Stimulated activated CD4-positive, alpha-beta T cell treated with anti-CD3 and anti-CD28 coated beads, Interleukin-4, amount 100 ng/mL, for 1 hour (primary cell): ENCODE measurements around the gene TSPAN12.
"Not testable (repeated sequence)": the region's sequence is repeated elsewhere in the genome, so short reads cannot be mapped to it uniquely, and the experiment has no call there.

ENCODE experiments used
- DNase-seq: peaks from one replicate; pipeline ENCODE4 v3.0.0-alpha.2; 2020

TSPAN12 gene

DNA sequence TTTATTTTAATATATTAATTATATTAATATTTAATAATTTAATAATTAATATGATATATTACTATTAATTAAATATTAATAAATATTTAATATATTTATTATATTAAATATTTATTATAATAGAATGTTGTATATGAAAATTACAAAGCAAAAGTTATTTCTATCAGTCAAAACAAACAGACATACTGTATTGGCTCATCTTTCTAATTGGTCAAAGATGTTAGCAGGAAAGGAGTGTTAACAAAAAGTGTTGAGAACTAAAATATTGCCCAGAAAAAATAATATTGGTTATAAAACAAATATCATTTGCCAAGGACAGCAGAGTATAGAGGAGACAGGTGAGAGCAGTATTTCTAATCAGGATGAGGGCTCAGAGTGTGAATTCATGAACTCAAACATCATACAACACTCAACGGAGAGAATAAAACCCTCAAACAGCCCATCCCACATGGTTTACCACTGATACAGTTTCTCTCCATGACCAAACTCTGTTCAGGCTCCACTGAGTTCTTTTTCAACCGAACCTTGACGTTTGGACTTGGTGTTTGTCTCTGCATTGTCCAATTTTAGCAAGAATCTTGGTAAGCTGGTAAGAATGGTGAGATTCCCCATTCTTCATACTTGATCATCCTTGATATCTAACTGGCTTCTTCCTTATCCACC is 58.0 kb downstream of the TSPAN12 start:
- no peak for DNase-seq

DNA sequence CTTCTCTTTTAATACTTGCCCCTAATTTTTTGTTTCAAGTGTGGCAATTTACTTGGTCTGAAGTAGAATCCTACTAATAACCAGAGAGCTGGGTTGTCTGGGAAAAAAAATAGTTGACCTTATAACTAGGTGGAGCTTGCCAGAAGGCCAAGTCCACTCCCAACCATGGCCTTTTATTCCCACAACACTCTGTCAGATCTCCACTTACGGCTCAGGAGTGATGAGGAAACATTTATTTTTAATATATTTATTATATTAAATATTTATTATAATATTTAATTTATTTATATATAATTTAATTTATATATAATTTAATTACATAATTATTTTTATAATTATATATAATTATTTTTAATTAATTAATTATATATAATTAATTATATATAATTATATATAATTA is 58.8 kb downstream of the TSPAN12 start:
- no peak for DNase-seq

GRCh38 chr7:120797026-120797645 is 60.8 kb downstream of the TSPAN12 start:
- DNase-seq = no peak

DNA sequence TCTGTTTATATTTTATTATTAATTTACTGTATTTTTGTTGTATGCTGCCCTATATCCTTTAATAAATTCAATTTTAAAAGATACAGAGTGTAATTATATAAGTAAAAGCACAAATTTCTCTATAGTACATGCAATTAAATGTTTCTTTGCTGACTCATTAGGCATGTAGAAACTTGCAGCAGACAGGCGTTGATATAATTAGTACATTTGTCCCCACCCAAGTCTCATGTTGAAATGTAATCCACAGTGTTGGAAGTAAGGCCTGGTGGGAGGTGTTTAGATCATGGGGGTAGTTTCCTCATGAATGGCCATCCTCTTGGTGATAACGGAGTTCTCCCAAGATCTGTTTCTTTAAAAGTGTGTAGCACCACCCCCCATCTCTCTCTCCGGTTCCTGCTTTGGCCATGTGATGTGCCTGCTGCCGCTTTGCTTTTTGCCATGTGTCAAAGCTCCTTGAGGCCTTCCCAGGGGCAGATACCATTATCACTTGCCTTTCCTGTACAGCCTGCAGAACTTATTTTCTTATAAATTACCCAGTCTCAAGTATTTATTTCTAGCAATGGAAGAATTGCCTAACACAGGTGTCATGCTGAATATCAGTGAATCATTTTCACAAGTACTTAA is 63.7 kb downstream of the TSPAN12 start:
- no peak for DNase-seq

DNA sequence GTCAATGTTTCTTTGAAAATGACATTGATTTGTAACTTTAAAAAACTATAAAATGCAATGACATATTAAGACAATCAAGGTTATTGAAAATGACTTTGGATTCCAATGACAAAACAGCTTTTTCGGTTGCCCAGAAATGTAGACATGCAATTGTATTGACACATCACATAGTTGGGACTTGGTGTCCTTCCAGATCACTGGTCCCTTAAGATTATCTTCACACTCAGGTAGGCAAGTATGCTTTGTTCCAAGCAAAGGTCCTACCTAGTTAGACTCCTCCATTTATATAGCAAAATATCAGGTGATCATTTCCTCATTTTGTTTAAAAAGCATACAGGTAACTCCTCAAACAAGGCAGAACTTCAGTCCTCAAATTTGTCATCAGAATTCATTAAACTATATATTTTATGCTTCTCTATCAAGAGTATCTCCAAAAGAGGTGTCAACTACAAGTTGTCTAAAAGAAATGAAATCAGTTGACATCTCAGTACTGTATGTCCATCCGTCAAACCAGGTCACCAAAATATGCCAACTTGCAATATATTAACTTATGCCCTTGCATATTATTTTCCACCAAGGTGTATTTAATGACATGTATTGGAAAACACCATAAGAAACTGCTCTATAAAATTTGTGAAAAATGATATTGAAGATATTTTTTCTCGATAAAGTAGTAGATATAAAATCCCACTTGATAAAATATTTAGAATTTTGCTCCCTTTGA is 64.6 kb downstream of the TSPAN12 start:
- DNase-seq = no peak

DNA sequence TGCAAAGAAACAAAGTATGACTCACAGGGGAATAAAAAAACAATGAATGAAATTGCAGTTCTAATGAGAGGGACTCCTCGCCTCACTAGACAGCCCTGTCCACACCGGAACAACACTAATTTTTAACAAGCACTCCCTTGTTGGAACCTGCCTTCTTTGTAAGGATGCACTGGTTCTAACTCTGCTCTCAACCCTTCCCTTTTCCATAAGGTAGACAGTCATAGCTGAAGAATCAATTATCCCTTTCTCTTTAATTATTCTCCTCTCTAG is 65.1 kb downstream of the TSPAN12 start:
- DNase-seq = no peak

DNA sequence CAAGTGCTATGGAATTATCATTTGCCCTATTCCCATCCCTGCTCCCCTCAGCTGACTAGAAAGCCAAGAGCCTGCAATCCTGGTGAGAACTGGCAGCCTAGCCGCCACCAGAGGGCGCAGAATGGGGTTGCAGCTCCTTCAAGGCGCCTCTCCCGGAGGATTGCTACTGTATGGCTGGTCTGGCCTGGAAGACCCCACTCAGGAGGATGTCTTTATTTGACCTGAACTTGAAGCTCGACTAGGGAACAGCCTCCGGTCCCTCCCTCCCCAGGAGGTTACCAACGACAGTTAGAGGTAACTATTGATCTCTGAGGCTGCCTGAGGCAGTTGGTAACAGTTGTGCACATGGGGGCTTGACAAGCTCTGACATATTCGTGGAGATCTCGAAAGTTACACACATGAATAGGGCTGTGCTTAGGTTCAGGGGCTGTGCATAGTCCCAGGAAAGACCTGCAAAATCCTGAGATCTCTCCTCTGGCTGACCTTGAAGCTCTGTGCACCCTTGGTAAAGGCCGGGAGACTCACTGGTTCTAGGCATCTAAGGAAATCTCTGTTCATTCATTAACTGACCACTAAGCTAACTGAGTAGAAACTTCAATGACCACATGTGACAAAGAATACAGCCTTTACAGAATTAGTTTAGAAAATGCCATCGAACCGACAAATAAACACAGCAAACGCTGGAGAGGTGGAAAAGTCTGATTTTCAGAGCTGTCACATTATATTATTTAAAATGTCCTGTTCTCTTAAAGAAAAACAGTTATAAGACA is 65.7 kb downstream of the TSPAN12 start:
- peak; percentile 69 for DNase-seq

DNA sequence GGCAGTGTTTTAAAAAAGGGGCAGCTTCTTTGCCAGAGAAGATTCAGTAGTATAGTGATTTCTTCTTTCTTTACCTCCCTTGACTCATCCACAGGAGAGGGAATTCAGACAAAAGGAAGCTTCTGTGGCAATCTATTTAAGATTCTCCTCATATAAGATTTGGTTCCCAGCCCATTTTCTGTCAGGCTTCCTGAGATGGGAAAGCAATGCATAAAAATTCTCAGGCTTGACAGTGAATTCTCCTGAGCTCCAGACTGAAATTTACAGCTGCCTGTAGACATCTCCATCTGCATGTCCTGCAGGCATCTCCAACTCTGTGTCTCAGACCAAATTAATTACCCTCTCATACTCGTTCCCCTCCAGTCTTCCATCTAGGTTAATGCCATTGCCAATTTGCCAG is 72.8 kb downstream of the TSPAN12 start:
- DNase-seq = no peak

DNA sequence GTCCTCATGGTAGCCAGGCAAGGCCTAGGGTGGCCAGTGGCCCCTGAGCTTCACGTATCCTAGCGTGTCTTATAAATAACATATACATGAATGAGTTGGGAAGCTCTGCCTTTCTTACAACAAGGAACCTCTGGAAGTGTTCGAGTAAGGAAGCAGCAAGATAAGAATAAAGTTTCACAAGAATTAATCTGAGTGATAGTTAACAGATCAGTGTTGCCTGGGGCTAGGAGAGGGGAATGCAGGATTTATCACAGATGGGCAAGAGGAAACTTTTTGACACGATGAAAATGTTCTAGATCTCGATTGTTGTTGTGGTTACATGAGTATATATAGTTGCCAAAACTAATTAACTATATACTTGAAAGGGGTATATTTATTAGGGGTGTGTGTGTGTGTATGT is 74.2 kb downstream of the TSPAN12 start:
- no peak for DNase-seq

DNA sequence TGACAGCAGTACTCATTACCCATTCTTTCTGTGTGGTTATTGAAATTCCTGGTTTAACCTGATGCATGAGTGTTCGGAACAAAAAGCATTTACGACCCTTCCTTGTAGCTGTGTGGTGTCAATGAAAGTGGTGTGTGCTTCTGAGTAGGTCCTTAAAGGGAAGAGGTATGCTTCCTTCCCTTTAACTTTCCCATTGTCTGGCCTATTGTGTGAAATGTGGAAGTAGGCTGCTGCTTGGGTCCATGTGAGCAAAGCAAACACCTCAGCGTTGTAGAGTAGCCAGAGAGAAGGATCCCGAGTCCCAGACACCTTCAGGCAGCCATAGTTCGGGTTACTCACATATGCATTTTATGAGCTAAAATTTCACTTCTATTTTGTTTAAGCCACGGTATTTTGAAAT is 74.7 kb downstream of the TSPAN12 start:
- DNase-seq = no peak

DNA sequence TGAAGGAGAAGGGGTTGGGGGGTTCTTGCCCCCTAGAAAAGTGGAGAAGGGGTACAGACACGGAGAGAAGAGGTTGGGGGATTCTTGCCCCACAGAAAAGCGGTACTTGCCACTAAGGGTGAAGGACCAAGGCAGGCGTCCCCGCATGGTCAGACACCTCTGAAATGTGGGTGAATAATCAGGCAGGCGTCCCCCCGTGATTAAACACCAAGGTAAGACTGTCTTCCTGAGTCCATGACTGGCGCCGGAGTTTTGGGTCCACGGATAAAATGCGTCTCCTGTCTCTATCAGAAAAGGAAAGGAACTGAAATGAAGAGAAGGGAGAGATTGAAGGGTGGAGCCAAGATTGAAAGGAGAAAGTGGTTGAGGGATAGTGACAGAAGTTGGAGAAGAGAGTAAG is 76.0 kb downstream of the TSPAN12 start:
- not testable (repeated sequence) for DNase-seq

GRCh38 chr7:120780938-120781337 is 77.0 kb downstream of the TSPAN12 start:
- DNase-seq = no peak

GRCh38 chr7:120780451-120780850 is 77.5 kb downstream of the TSPAN12 start:
- not testable (repeated sequence) for DNase-seq

DNA sequence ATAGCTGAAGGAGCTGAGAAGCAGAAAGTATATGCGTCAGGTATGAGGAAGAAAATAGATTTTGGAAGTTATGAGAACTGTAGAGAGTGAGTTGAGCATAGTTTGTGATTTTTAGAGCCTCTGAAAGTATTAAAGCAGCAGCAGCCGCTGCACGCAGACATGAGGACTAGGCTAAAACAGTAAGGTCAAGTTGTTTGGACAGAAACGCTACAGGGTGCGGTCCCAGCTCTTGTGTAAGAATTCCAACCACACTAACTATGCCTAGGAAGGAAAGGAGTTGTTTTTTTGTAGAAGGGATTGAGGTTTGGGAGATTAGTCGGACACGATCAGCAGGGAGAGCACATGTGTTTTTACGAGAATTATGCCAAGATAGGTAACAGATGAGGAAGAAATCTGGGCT is 78.9 kb downstream of the TSPAN12 start:
- DNase-seq = not testable (repeated sequence)

DNA sequence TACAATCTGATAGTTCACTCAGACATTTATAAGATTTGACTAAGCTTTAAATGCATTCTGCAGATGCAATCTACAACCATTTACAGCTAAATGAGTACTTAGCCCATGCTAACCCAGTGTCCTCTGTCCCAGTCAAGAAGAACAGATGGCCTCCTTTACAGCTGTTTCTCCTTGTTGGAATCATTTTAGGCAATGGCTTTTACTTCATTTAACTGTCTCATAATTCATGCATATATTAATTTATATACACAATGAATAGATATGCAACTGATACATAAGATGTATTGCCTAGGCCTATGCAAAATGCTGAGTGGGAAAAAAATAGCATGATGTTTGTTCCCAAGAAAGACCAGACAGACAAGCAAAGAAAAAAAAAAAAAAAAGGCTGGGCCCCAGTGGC is 82.2 kb downstream of the TSPAN12 start:
- no peak for DNase-seq

DNA sequence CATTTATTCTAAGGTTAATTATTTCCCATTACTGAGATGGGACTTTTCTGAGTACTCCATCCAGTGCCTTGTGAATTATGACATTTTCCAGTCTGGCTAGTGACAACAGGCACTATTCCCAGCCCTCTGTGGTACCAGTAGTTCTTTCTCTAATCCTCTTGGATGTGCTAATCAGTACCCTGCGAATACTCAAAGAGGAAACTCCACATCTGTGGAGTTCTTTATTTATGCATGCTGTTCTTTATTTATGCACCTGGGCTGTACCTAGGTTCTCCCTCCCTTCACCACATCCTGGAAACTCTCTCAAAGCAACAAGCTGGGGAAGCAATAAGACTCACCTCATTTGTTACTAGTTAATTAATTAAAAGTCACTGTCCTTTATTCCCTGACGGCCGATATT is 83.5 kb downstream of the TSPAN12 start:
- DNase-seq = no peak

GRCh38 chr7:120770206-120770605 is 87.7 kb downstream of the TSPAN12 start:
- no peak for DNase-seq

DNA sequence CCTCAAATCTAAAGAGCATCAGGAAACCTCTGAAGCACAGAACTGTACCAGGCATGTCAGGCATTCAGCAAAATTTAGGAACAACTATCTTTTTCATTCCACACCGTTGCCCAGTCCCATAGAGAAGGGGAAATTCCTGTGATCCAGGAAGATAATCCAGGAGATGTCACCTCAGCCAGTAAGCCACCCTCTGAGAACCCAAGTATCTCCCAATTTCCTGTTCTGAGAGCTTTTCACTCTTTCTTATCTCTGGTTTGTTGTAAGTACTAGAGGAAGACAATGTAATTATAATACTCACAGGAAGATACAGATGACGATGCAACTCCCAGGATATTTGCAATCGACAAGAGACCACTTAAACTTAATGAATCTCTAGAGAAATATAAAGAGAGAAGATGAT is 97.1 kb downstream of the TSPAN12 start:
- no peak for DNase-seq

DNA sequence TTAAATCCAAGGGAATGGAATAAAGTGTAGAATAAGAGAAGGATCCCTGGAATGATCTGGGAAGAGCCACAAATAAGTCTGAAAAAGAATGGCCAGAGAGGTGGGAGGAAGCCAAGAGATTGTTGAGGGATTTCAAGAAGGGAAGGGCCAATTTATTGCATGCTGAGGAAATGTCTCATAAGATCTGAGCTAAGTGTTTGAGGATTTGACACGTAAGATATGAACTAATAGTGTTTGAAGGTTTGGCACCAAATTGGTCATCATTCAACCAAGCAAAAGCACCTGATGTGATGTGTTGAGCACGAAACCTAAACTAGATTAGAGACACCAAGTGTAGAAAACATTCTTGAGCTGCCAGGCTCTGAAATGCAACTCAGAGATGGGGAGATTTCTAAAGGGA is 97.9 kb downstream of the TSPAN12 start:
- no peak for DNase-seq

GRCh38 chr7:120743128-120743527 is 114.8 kb downstream of the TSPAN12 start:
- DNase-seq = no peak

DNA sequence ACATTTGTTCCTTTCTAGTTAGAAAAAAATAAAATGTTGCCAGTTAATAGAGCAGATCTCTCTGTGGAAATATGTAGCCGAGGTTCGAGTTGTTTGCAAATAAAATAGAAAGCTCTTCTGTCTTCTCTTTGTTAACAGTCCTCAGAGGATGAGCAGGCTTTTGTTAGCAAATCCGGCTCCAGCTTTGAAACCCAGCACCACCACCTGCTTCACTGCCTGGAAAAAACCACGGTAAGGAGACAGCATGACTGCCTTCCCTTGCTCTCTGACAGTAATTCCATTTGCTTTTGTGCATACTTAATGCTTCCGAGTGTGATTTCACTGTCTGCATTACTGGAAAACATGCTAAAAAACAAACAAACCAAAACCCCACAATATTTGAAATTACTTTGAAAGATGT is 115.6 kb downstream of the TSPAN12 start:
- DNase-seq = no peak

- DNase-seq = no peak
These were observed 116.4 kb downstream of the TSPAN12 start for GRCh38 chr7:120741371-120742042.

DNA sequence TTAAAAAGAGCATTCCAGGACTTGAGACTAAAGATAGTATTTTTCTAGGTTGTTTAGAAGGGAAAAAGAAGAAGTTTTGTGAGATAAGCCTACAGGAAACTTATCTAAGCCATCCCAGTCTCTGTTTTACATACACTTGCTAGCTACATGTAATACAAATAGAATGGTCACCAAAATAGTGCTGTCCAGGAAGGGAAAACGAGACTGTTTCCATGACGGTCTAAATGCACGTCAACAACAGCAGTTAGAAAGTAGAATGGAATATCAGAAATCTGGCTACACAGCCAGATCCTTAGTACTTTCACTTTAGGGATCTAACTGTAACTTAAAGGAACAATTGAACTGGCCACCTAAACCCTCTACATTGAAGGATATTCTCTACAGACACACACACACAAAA is 117.6 kb downstream of the TSPAN12 start:
- DNase-seq = no peak
